Measurements from ENCODE around the gene RNF220. TPM values are rescaled to one million over a fixed set of nuclear protein-coding genes. Genes with fewer than 3 reads are reported as not detected.
"Not testable (repeated sequence)": the region's sequence is repeated elsewhere in the genome, so short reads cannot be mapped to it uniquely, and the experiment has no call there.

Gene RNF220
- total RNA-seq, 2 experiments from 2014 or later = 81.8 to 94.1 TPM

GRCh38 chr1:44559913-44560312 is 154.9 kb downstream of the RNF220 start:
- Mint-ChIP-seq H3K4me3 (no peak overlapping the region), H3K9me3 (ENCODE audit: low read depth) (no peaks in the 10 kb centered on the region), H3K4me1 (peaks cover 15% of the 10 kb centered on the region), H3K27ac (peak overlapping the region; percentile 54), H3K36me3 (no peaks in the 10 kb centered on the region), H3K27me3 (peaks cover 29% of the 10 kb centered on the region)
- ATAC-seq (no peak), DNase-seq (no peak)
- CTCF ChIA-PET = interaction anchor here (1.2 to 2.2 kb wide), 2 partner anchors 12 to 93 kb away, joined by 3 to 10 read pairs; no protein-coding TSS in a partner anchor

GRCh38 chr1:44560696-44561095 is 155.6 kb downstream of the RNF220 start:
- H3K36me3 Mint-ChIP-seq; H3K4me3 Mint-ChIP-seq; H3K9me3 Mint-ChIP-seq (ENCODE audit: low read depth): not testable (repeated sequence)
- CTCF ChIA-PET = interaction anchor here (1.2 kb wide), 2 partner anchors 18 to 93 kb away, joined by 3 read pairs; no protein-coding TSS in a partner anchor
- peaks cover 15% of the 10 kb centered on the region for H3K4me1 Mint-ChIP-seq
- peaks cover 28% of the 10 kb centered on the region for H3K27me3 Mint-ChIP-seq
- peak overlapping the region; percentile 54 for H3K27ac Mint-ChIP-seq
- peak; percentile 67 for DNase-seq
- peak; percentile 77 for ATAC-seq

- Mint-ChIP-seq H3K9me3 (ENCODE audit: low read depth) (no peaks in the 10 kb centered on the region), H3K27me3 (peaks cover 26% of the 10 kb centered on the region), H3K4me1 (peaks cover 12% of the 10 kb centered on the region), H3K36me3 (no peaks in the 10 kb centered on the region), H3K27ac (no peak overlapping the region), H3K4me3 (no peak overlapping the region)
- CTCF ChIA-PET = no interaction called here
- DNase-seq = no peak
- ATAC-seq = no peak
These were observed 160.2 kb downstream of the RNF220 start for GRCh38 chr1:44565259-44565750.

- DNase-seq = no peak
- Mint-ChIP-seq H3K27ac (no peak overlapping the region), H3K9me3 (ENCODE audit: low read depth) (no peaks in the 10 kb centered on the region), H3K27me3 (peaks cover 29% of the 10 kb centered on the region), H3K4me1 (peaks cover 7% of the 10 kb centered on the region), H3K4me3 (no peak overlapping the region), H3K36me3 (no peaks in the 10 kb centered on the region)
- CTCF ChIA-PET = no interaction called here
- no peak for ATAC-seq
These were observed 160.8 kb downstream of the RNF220 start for GRCh38 chr1:44565833-44566232.

- DNase-seq (no peak), ATAC-seq (no peak)
- Mint-ChIP-seq H3K27ac (no peak overlapping the region), H3K4me3 (no peak overlapping the region), H3K4me1 (peaks cover under 1% of the 10 kb centered on the region), H3K27me3 (peaks cover 29% of the 10 kb centered on the region), H3K36me3 (no peaks in the 10 kb centered on the region), H3K9me3 (ENCODE audit: low read depth) (no peaks in the 10 kb centered on the region)
- CTCF ChIA-PET = interaction anchor here (2.2 kb wide), 1 partner anchor 86 kb away, joined by 7 read pairs; no protein-coding TSS in a partner anchor
These were observed 161.4 kb downstream of the RNF220 start for GRCh38 chr1:44566281-44567046.

- Mint-ChIP-seq H3K27me3 (peaks cover 29% of the 10 kb centered on the region), H3K4me3 (no peak overlapping the region), H3K4me1 (no peaks in the 10 kb centered on the region), H3K27ac (no peak overlapping the region), H3K36me3 (no peaks in the 10 kb centered on the region), H3K9me3 (ENCODE audit: low read depth) (no peaks in the 10 kb centered on the region)
- ATAC-seq (no peak), DNase-seq (no peak)
- CTCF ChIA-PET = interaction anchor here (1.4 to 2.2 kb wide), 3 partner anchors 12 to 84 kb away, joined by 4 to 7 read pairs (median 5); no protein-coding TSS in a partner anchor
These were observed 163.3 kb downstream of the RNF220 start for GRCh38 chr1:44568128-44568900.

GRCh38 chr1:44569491-44569890 is 164.4 kb downstream of the RNF220 start:
- ATAC-seq (no peak), DNase-seq (no peak)
- H3K9me3 Mint-ChIP-seq (ENCODE audit: low read depth) = no peaks in the 10 kb centered on the region
- no peak overlapping the region for H3K4me3 Mint-ChIP-seq
- peaks cover 23% of the 10 kb centered on the region for H3K27me3 Mint-ChIP-seq
- no peaks in the 10 kb centered on the region for H3K36me3 Mint-ChIP-seq
- CTCF ChIA-PET = interaction anchor here (1.4 to 2.1 kb wide), 3 partner anchors 13 to 83 kb away, joined by 4 to 5 read pairs (median 5); no protein-coding TSS in a partner anchor
- H3K4me1 Mint-ChIP-seq = no peaks in the 10 kb centered on the region
- no peak overlapping the region for H3K27ac Mint-ChIP-seq

- H3K36me3 Mint-ChIP-seq = no peaks in the 10 kb centered on the region
- peaks cover 37% of the 10 kb centered on the region for H3K27me3 Mint-ChIP-seq
- CTCF ChIA-PET = interaction anchor here (0.6 to 3.5 kb wide), 23 partner anchors 8 to 354 kb away, joined by 3 to 62 read pairs (median 4); no protein-coding TSS in a partner anchor
- no peaks in the 10 kb centered on the region for H3K9me3 Mint-ChIP-seq (ENCODE audit: low read depth)
- no peak overlapping the region for H3K27ac Mint-ChIP-seq
- peak; percentile 44 for DNase-seq
- H3K4me3 Mint-ChIP-seq = no peak overlapping the region
- peak; percentile 74 for ATAC-seq
- no peaks in the 10 kb centered on the region for H3K4me1 Mint-ChIP-seq
These were observed 166.9 kb downstream of the RNF220 start for GRCh38 chr1:44571712-44572571.

GRCh38 chr1:44572572-44572879 is 167.5 kb downstream of the RNF220 start:
- H3K36me3 Mint-ChIP-seq = no peaks in the 10 kb centered on the region
- DNase-seq (no peak), ATAC-seq (no peak)
- H3K27ac Mint-ChIP-seq = no peak overlapping the region
- H3K4me1 Mint-ChIP-seq = no peaks in the 10 kb centered on the region
- CTCF ChIA-PET = interaction anchor here (0.9 to 3.5 kb wide), 18 partner anchors 8 to 354 kb away, joined by 3 to 62 read pairs (median 6); no protein-coding TSS in a partner anchor
- peaks cover 38% of the 10 kb centered on the region for H3K27me3 Mint-ChIP-seq
- H3K4me3 Mint-ChIP-seq = no peak overlapping the region
- H3K9me3 Mint-ChIP-seq (ENCODE audit: low read depth) = no peaks in the 10 kb centered on the region

- H3K4me3 Mint-ChIP-seq = no peak overlapping the region
- CTCF ChIA-PET = no interaction called here
- DNase-seq = no peak
- peaks cover 32% of the 10 kb centered on the region for H3K27me3 Mint-ChIP-seq
- no peak for ATAC-seq
- H3K36me3 Mint-ChIP-seq = no peaks in the 10 kb centered on the region
- H3K27ac Mint-ChIP-seq = no peak overlapping the region
- no peaks in the 10 kb centered on the region for H3K9me3 Mint-ChIP-seq (ENCODE audit: low read depth)
- H3K4me1 Mint-ChIP-seq = no peaks in the 10 kb centered on the region
These were observed 170.3 kb downstream of the RNF220 start for GRCh38 chr1:44575396-44575795.

GRCh38 chr1:44576456-44577150 is 171.5 kb downstream of the RNF220 start:
- CTCF ChIA-PET = interaction anchor here (0.9 to 1.2 kb wide), 2 partner anchors 18 to 76 kb away, joined by 3 to 4 read pairs; no protein-coding TSS in a partner anchor
- ATAC-seq (no peak), DNase-seq (no peak)
- no peak overlapping the region for H3K27ac Mint-ChIP-seq
- no peaks in the 10 kb centered on the region for H3K4me1 Mint-ChIP-seq
- H3K4me3 Mint-ChIP-seq = no peak overlapping the region
- H3K9me3 Mint-ChIP-seq (ENCODE audit: low read depth) = no peaks in the 10 kb centered on the region
- no peaks in the 10 kb centered on the region for H3K36me3 Mint-ChIP-seq
- H3K27me3 Mint-ChIP-seq = peaks cover 30% of the 10 kb centered on the region

GRCh38 chr1:44581205-44581604 is 176.2 kb downstream of the RNF220 start:
- Mint-ChIP-seq H3K27ac (no peak overlapping the region), H3K9me3 (ENCODE audit: low read depth) (no peaks in the 10 kb centered on the region), H3K4me3 (no peak overlapping the region), H3K36me3 (no peaks in the 10 kb centered on the region), H3K4me1 (no peaks in the 10 kb centered on the region), H3K27me3 (peaks cover 21% of the 10 kb centered on the region)
- ATAC-seq (no peak), DNase-seq (no peak)
- CTCF ChIA-PET = interaction anchor here (1.1 kb wide), 1 partner anchor 9 kb away, joined by 4 read pairs; no protein-coding TSS in a partner anchor

Data from activated CD8-positive, alpha-beta memory T cell treated with anti-CD3 and anti-CD28 coated beads, Interleukin-2, amount 10 ng/mL, durations not matched to agents 7 days and 5 days (primary cell).